G401.6 (cell line): ENCODE data around the gene LRCH1.

Experiments used
- FAIRE-seq: peaks from 2 replicates; lab custom pipeline; 2012; peaks lifted over from hg19 to GRCh38; lab: Jason Lieb, UNC

The LRCH1 gene

DNA sequence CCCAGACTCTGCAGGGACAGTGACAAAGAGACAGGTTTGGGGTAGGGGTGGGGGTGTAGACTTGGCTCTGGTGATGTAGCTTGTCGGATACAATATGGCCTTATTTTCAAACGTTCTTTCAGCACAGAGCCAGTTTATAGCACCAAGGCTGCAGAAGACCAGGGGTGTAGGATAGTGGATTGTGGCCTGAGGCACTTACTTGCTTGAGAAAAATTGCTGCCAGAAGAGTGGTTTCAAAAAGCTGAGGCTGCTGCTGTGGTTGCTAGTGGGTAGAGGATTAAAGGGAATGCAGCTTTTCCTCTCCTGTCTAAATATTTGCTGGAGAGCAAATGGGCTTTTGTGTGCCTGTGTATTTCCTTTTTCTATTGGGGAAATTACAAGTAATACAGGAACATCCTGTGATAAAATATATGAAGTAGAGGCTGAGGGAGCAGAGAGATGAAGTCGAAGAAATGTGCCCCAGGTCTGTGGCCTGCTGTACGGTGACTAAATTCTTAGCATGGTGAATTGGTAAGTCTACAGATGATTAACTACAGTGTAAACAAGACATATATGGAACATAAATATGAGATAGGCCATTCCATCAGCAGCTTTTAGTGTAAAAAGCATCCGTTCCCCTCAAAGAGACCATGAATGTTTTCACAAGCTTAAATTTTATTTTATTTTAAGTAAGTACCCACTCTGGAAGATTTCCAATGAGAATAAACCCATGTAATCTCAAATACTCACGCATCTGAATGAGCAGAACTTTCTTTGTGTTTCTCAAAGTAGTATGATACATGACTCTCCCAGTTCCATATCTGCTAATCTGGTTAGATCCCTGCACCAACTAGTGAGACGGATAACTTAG, 112.9 kb downstream of the LRCH1 start:
- no peak for FAIRE-seq

- FAIRE-seq: no peak
Observed at GRCh38 chr13:46666727-46667456, 113.9 kb downstream of the LRCH1 start.

- no peak for FAIRE-seq
Observed at GRCh38 chr13:46667687-46668281, 114.8 kb downstream of the LRCH1 start.

DNA sequence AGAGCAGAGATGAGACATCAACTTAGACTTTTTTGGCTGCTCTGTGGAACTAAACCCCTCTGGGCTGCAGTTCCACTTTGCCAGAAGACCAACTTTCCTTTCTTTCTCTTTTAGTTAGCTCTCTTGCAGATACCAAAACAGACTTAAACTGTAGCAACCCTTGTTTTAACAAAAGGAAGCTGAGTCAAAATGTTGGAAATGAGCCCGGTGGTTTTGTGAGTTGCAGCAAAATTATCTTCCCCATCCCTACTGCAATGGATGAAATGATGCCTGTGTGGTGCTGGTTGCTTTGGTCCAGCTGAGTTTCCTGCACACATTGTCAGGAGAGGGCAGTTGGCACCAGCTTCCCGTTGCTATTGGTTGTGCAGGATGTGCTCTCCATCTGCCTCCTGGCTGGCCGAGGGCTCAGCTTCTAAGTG, 115.3 kb downstream of the LRCH1 start:
- no peak for FAIRE-seq

DNA sequence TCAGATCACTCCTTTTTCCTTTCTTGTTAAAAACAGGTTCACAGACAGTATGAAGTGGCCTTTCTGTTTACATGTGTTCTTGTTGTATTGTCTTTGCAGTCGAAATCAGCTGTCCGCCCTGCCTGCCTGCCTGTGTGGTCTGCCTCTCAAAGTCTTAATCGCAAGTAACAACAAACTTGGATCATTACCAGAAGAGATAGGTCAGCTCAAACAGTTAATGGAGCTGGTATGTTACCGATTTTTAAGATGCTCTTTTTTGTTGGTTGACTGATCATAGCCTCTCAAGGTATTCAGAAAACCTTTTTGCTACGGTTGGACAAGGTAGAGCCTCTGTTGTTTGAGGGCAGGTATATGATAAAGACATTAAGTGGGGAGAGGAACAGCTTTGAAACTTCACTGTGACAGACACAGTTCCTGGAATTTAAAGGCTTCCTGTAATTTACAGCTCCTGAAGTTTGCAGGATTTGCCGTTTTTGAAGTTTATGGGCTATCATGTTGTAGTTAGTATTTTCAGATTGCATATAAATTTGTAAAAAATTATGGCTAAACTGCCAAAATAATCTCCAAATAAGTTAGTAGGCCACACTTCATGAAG, 116.1 kb downstream of the LRCH1 start:
- FAIRE-seq: no peak

- FAIRE-seq: no peak
Observed at GRCh38 chr13:46672338-46673090, 119.5 kb downstream of the LRCH1 start.

- no peak for FAIRE-seq
Observed at GRCh38 chr13:46675016-46675415, 122.0 kb downstream of the LRCH1 start.

GRCh38 chr13:46676378-46676725, 123.4 kb downstream of the LRCH1 start:
- FAIRE-seq: no peak

DNA sequence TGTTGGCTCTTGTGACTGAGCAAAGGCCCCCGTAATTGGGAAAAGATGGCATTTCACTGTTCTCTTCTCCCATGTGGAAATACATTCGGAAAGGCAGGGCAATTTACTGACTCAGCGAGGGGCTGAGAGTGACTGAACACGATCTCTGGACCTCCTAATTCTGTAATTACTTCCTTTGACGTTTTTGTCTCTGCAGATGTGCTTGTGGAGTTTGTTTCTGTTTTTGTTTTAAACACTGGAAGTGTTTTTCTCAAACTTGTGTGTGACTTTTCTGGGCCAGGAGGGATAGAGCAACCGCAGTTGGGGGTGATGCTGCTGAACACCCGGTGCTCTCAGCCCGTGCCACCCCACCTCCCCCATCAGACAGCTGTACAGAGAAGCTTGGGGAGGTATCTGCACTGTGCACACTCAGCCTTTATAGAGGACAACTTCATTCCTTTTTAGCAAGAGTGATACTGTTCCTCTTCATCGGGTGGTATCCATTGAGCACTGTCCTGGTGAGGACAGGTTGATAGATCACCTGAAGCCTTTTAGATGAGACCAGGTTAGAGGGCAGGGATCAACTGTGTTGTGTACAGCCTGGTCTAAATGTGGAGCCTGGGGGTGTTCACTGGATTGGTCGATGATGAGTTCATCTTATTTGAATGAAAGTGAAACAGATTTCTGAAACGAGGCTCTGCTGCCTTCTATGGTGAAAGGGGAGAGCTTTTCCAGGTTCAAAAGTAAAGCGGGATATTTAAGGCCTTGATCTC, 126.6 kb downstream of the LRCH1 start:
- FAIRE-seq: no peak

DNA sequence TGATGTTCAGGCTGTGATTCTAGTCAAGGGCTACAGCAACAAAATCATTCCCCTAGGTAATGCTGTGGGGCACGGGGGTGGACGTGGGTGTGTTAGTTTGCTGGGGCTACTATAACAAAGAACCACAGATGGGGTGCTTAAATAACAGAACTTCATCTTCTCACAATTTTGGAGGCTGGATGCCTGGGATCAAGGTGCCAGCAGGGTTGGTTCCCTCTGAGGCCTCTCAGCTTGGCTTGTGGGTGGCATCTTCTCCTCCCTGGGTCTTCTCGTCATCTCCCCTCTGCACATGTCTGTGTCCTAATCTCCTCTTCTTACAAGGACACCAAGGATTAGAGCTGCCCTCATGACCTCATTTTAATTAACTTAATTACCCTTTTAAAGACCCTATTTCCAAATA, 129.0 kb downstream of the LRCH1 start:
- no peak for FAIRE-seq

DNA sequence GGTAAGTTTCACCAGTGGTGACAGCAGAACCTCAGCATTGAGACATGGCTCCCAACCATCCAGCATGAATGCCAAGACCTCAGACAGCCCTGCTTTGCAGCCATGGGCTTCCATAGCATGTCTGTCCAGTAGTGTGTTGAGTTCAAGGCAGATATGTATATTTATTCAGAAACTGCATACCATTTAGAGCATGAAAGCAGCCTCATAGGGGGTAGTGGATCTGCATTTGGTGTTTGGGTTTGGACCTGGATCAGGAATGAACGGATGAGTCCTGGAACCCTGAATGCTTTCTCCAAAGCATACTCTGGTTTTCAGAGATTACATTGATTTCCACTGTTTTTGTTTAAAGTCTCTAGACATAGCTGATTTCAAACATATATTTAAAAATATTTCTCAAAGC, 129.7 kb downstream of the LRCH1 start:
- FAIRE-seq: no peak

DNA sequence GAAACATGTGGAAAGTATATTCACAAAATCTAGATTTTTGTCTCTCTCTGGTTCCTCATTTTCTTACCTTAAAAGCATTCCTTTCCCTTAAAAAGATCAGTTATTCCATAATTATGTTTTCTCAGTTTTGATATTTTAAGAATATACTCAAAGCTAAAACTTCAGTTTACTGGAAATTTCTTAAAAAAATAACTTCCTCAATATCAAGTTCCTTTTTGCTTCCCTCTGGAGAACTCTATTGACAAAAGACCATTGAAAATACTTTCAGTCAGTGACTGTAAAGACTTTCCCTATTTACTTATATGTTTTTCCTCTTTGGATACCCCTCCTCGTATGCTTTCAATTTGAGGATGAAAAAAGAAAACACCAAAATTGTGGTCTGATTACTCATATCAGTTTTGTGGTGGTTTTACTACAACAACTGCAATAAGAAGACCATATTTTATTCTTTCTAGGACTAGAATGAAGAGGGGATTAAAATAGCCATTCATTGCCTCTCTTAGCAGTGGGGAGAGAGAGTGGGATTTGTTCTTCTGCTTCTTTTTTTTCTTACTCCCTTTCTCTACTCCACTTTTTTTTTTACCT, 130.8 kb downstream of the LRCH1 start:
- FAIRE-seq: no peak

- no peak for FAIRE-seq
Observed at GRCh38 chr13:46684287-46685001, 131.5 kb downstream of the LRCH1 start.

- FAIRE-seq: no peak
Observed at GRCh38 chr13:46685006-46685730, 132.2 kb downstream of the LRCH1 start.

DNA sequence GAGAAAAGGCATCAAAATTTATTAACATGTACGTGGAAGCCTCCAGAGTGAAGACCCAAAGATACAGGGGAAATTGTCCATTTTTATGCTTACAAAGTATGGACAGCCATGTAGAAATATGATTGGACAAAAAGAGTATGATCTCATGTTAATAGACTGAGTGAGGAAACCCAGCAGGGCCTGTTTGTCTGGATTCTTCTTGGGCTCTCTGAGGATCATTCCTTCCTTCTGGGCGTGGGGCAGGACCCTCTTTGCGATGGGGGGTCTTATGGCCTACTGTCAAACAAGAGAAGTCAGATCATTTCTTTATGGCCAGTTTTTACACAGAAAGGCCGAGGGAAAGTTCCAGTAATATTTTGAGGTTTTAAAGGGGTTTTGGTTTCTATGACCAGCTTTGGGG, 133.2 kb downstream of the LRCH1 start:
- no peak for FAIRE-seq

GRCh38 chr13:46687810-46688209, 134.8 kb downstream of the LRCH1 start:
- FAIRE-seq: no peak

DNA sequence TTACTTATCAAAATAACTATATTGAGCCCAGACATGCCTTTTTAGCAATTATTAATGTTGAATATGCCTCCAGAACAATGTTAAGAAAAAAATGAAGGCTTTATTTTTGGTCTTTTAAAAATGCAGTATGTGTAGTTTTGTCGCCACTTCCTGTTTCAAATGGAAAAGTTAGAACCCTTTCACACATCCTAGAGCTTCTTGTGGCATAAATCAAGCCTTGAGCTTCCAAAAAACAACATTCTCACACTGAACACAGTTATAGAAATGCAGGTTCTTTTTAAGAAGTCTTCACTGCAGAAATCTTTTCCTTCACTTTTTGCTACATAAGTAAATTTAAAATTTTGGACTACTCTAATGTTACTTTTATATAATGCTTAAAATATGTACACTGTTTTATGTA, 135.3 kb downstream of the LRCH1 start:
- no peak for FAIRE-seq

GRCh38 chr13:46698014-46698413, 145.0 kb downstream of the LRCH1 start:
- no peak for FAIRE-seq

GRCh38 chr13:46698910-46699460, 146.0 kb downstream of the LRCH1 start:
- no peak for FAIRE-seq
